Tibial nerve (tissue), 4 donors: Measurements from ENCODE around the gene DLX3.
A peak's percentile ranks its signal among the peaks of the same experiment; 100 is the strongest.

Experiments used
- CTCF ChIP-seq, 5 experiments: fragments of 200-600 bp in 3 of 5; fragments of 450-650 bp in 2 of 5; sonication (generic) in 3 of 5; IDR thresholded peaks; one replicate each; pipeline ENCODE4 v1.5.1; 2016 to 2019; ENCODE audit warnings: antibody characterized with exemption in 5 of 5, mild to moderate bottlenecking in 3 of 5, moderate library complexity in 2 of 5
- EP300 ChIP-seq, 2 donors: sonication (generic); formaldehyde crosslinking; IDR thresholded peaks; one replicate each; pipeline ENCODE4 v1.6.1; 2017; ENCODE audit warnings: antibody characterized with exemption in 2 of 2, mild to moderate bottlenecking in 1 of 2
- POLR2A ChIP-seq, 2 donors: fragments of 450-650 bp; IDR thresholded peaks; one replicate each; pipeline ENCODE4 v1.6.1; 2017; ENCODE audit warnings: antibody characterized with exemption in 2 of 2, mild to moderate bottlenecking in 2 of 2, moderate library complexity in 2 of 2

- TF ChIP-seq CTCF (IDR thresholded peaks at IDR 0.05): peak; percentile 95 to 97 (median 97)
- no peak for TF ChIP-seq POLR2A (IDR thresholded peaks at IDR 0.05)
- TF ChIP-seq EP300 (IDR thresholded peaks at IDR 0.05): no peak
These were observed 1.7 kb upstream of the DLX3 start for GRCh38 chr17:49996495-49997300.
